HEK293T (cell line): ENCODE data around the gene TFEC.

Source experiments
- ARNT ChIP-seq: fragments of 450-650 bp; IDR thresholded peaks from 2 replicates; pipeline ENCODE4 v1.6.1; 2017; ENCODE audit warnings: mild to moderate bottlenecking
- FOXA1 ChIP-seq: fragments of 450-650 bp; IDR thresholded peaks from 2 replicates; pipeline ENCODE4 v1.6.1; 2016; ENCODE audit warnings: mild to moderate bottlenecking
- FOXK2 ChIP-seq: fragments of 450-650 bp; IDR thresholded peaks from 2 replicates; pipeline ENCODE4 v1.6.1; 2016; ENCODE audit warnings: mild to moderate bottlenecking
- FOXM1 ChIP-seq: fragments of 450-650 bp; IDR thresholded peaks from 2 replicates; pipeline ENCODE4 v1.6.1; 2017; ENCODE audit warnings: mild to moderate bottlenecking, borderline replicate concordance
- HDGF ChIP-seq: fragments of 450-650 bp; IDR thresholded peaks from 2 replicates; pipeline ENCODE4 v1.6.1; 2017; ENCODE audit warnings: antibody characterized with exemption, borderline replicate concordance
- LEF1 ChIP-seq: fragments of 450-650 bp; IDR thresholded peaks from 2 replicates; pipeline ENCODE4 v1.6.1; 2017; ENCODE audit warnings: mild to moderate bottlenecking, borderline replicate concordance
- SUZ12 ChIP-seq: fragments of 450-650 bp; IDR thresholded peaks from 2 replicates; pipeline ENCODE4 v1.6.1; 2016; ENCODE audit warnings: mild to moderate bottlenecking
- ZNF384 ChIP-seq: fragments of 450-650 bp; IDR thresholded peaks from 2 replicates; pipeline ENCODE4 v1.6.1; 2016

- TF ChIP-seq FOXM1: no peak
- TF ChIP-seq FOXK2: no peak
- no peak for TF ChIP-seq ZNF384
- no peak for TF ChIP-seq LEF1
- no peak for TF ChIP-seq ARNT
- no peak for TF ChIP-seq FOXA1
- no peak for TF ChIP-seq HDGF
- no peak for TF ChIP-seq SUZ12
Observed at GRCh38 chr7:116071629-116072028, 41.1 kb upstream of the TFEC start.
